GM18907 (cell line): ENCODE results near the gene DPP7.
A peak's percentile ranks its signal among the peaks of the same experiment; 100 is the strongest.

ENCODE experiments used
- ATAC-seq: cut with Tn5 transposase; IDR thresholded peaks from one replicate; pipeline ENCODE4 v1.9.1; 2021; ENCODE audit warnings: mild to moderate bottlenecking, moderate library complexity; ENCODE audit not compliant: unreplicated experiment

DPP7 gene

GRCh38 chr9:137095664-137096517, 18.6 kb downstream of the DPP7 start:
- ATAC-seq: peak; percentile 77

GRCh38 chr9:137089232-137089947, 25.1 kb downstream of the DPP7 start:
- ATAC-seq: no peak

GRCh38 chr9:137088121-137088520, 26.4 kb downstream of the DPP7 start:
- ATAC-seq: no peak

GRCh38 chr9:137087409-137087925, 27.1 kb downstream of the DPP7 start:
- ATAC-seq: no peak

GRCh38 chr9:137086531-137087408, 27.8 kb downstream of the DPP7 start, which contains the start of gene MAN1B1:
MAN1B1 (plus strand) TSS chr9:137086985; CDS start chr9:137087000, 15 bp downstream.
- peak; percentile 77 for ATAC-seq

- peak; percentile 26 for ATAC-seq
Measured at GRCh38 chr9:137085920-137086530, 28.5 kb downstream of the DPP7 start.

- ATAC-seq: no peak
Measured at GRCh38 chr9:137084526-137084925, 30.0 kb downstream of the DPP7 start.

- ATAC-seq: no peak
Measured at GRCh38 chr9:137083394-137084004, 31.0 kb downstream of the DPP7 start.

- no peak for ATAC-seq
Measured at GRCh38 chr9:137082925-137083290, 31.6 kb downstream of the DPP7 start.

GRCh38 chr9:137082222-137082924, 32.2 kb downstream of the DPP7 start:
- no peak for ATAC-seq

- no peak for ATAC-seq
Measured at GRCh38 chr9:137080260-137081122, 34.0 kb downstream of the DPP7 start.

GRCh38 chr9:137079401-137079787, 35.1 kb downstream of the DPP7 start:
- no peak for ATAC-seq

GRCh38 chr9:137078701-137079400, 35.7 kb downstream of the DPP7 start:
- ATAC-seq: no peak

GRCh38 chr9:137077758-137078693, 36.5 kb downstream of the DPP7 start:
- peak; percentile 12 for ATAC-seq

GRCh38 chr9:137077010-137077747, 37.4 kb downstream of the DPP7 start, which contains the start of gene UAP1L1:
UAP1L1 (plus strand) TSS chr9:137077517; CDS start chr9:137077533, 16 bp downstream.
- peak; percentile 42 for ATAC-seq

GRCh38 chr9:137076636-137077009, 37.9 kb downstream of the DPP7 start:
- no peak for ATAC-seq
